HG03159 (cell line): ENCODE results near the gene RAB11A.

ENCODE experiments used
- ATAC-seq: cut with Tn5 transposase; IDR thresholded peaks from one replicate; pipeline ENCODE4 v1.9.1; 2021; ENCODE audit warnings: mild to moderate bottlenecking, moderate library complexity; ENCODE audit not compliant: unreplicated experiment

RAB11A gene

GRCh38 chr15:65914981-65915925, 46.0 kb downstream of the RAB11A start:
- ATAC-seq: no peak

- no peak for ATAC-seq
Measured at GRCh38 chr15:65916041-65916663, 46.9 kb downstream of the RAB11A start.

- ATAC-seq: peak; percentile 54
Measured at GRCh38 chr15:65916664-65917406, 47.5 kb downstream of the RAB11A start.

GRCh38 chr15:65917407-65917756, 48.1 kb downstream of the RAB11A start:
- ATAC-seq: no peak

GRCh38 chr15:65917936-65918335, 48.6 kb downstream of the RAB11A start:
- no peak for ATAC-seq

- no peak for ATAC-seq
Measured at GRCh38 chr15:65918357-65918920, 49.1 kb downstream of the RAB11A start.

GRCh38 chr15:65918945-65919344, 49.7 kb downstream of the RAB11A start:
- ATAC-seq: no peak

GRCh38 chr15:65919353-65919752, 50.1 kb downstream of the RAB11A start:
- ATAC-seq: no peak

- no peak for ATAC-seq
Measured at GRCh38 chr15:65920121-65920520, 50.8 kb downstream of the RAB11A start.

GRCh38 chr15:65920825-65921309, 51.6 kb downstream of the RAB11A start:
- peak; percentile 37 for ATAC-seq

- ATAC-seq: no peak
Measured at GRCh38 chr15:65921780-65922179, 52.5 kb downstream of the RAB11A start.

GRCh38 chr15:65922621-65923020, 53.3 kb downstream of the RAB11A start:
- ATAC-seq: no peak

- no peak for ATAC-seq
Measured at GRCh38 chr15:65923264-65923663, 54.0 kb downstream of the RAB11A start.

GRCh38 chr15:65924004-65924403, 54.7 kb downstream of the RAB11A start:
- no peak for ATAC-seq

GRCh38 chr15:65925338-65925737, 56.0 kb downstream of the RAB11A start:
- no peak for ATAC-seq

GRCh38 chr15:65926459-65926858, 57.2 kb downstream of the RAB11A start:
- ATAC-seq: no peak

GRCh38 chr15:65926899-65927298, 57.6 kb downstream of the RAB11A start:
- peak; percentile 65 for ATAC-seq

GRCh38 chr15:65927545-65927944, 58.3 kb downstream of the RAB11A start:
- ATAC-seq: no peak

GRCh38 chr15:65929573-65929972, 60.3 kb downstream of the RAB11A start:
- ATAC-seq: no peak

- no peak for ATAC-seq
Measured at GRCh38 chr15:65930134-65930533, 60.8 kb downstream of the RAB11A start.

- no peak for ATAC-seq
Measured at GRCh38 chr15:65931221-65931620, 61.9 kb downstream of the RAB11A start.
